GM23338 (cell line): Measurements from ENCODE around the gene ZBTB7C. TPM values are rescaled to one million over a fixed set of nuclear protein-coding genes. Genes with fewer than 3 reads are reported as not detected.

Source experiments
- ATAC-seq: fragments of 200-7000 bp; cut with Tn5 transposase; 3 replicates; pipeline ENCODE4 v1.9.1; 2020
- DNase-seq: peaks from one replicate; pipeline ENCODE4 v3.0.0-alpha.2; 2015; ENCODE audit warnings: low spot score
- H2AFZ ChIP-seq: fragments of 200-600 bp; sonication (generic); 2 replicates; pipeline ENCODE4 v1.8.0; 2016; ENCODE audit warnings: antibody characterized with exemption, mild to moderate bottlenecking, moderate library complexity
- H3F3A ChIP-seq: fragments of 200-600 bp; sonication (generic); replicated peaks from 2 replicates; pipeline ENCODE4 v1.8.0; 2017; ENCODE audit warnings: antibody characterized with exemption, mixed run types, low read depth
- H3K27ac ChIP-seq: fragments of 200-600 bp; sonication (generic); 2 replicates; pipeline ENCODE4 v1.6.1; 2016; ENCODE audit warnings: low read depth
- H3K27me3 ChIP-seq: fragments of 200-600 bp; sonication (generic); 2 replicates; pipeline ENCODE4 v1.8.0; 2016; ENCODE audit warnings: mild to moderate bottlenecking, mixed run types, moderate library complexity; ENCODE audit not compliant: insufficient read depth
- H3K36me3 ChIP-seq: fragments of 200-600 bp; sonication (generic); 2 replicates; pipeline ENCODE4 v1.8.0; 2016; ENCODE audit warnings: mild to moderate bottlenecking; ENCODE audit not compliant: insufficient read depth
- H3K4me1 ChIP-seq: fragments of 200-600 bp; sonication (generic); 2 replicates; pipeline ENCODE4 v1.8.0; 2016; ENCODE audit warnings: mild to moderate bottlenecking, moderate library complexity; ENCODE audit not compliant: insufficient read depth
- H3K4me2 ChIP-seq: fragments of 200-600 bp; sonication (generic); 2 replicates; pipeline ENCODE4 v1.7.1; 2017; ENCODE audit warnings: mixed run types
- H3K4me3 ChIP-seq: fragments of 200-600 bp; sonication (generic); 2 replicates; pipeline ENCODE4 v1.6.1; 2016; ENCODE audit warnings: mixed run types
- H3K79me2 ChIP-seq: fragments of 200-600 bp; sonication (generic); replicated peaks from 2 replicates; pipeline ENCODE4 v1.8.0; 2017; ENCODE audit warnings: mild to moderate bottlenecking; ENCODE audit not compliant: insufficient read depth
- H3K9me2 ChIP-seq: fragments of 200-600 bp; sonication (generic); 2 replicates; pipeline ENCODE4 v1.8.0; 2017; ENCODE audit not compliant: insufficient read depth
- H4K20me1 ChIP-seq: fragments of 200-600 bp; sonication (generic); replicated peaks from 2 replicates; pipeline ENCODE4 v1.8.0; 2017; ENCODE audit warnings: mild to moderate bottlenecking; ENCODE audit not compliant: insufficient read depth
- H3K27ac Mint-ChIP-seq: 2 replicates; pipeline ENCODE4 v1.8.0; 2020; ENCODE audit warnings: inconsistent platforms, mild to moderate bottlenecking, moderate library complexity, mixed read lengths
- H3K27me3 Mint-ChIP-seq: 3 replicates; pipeline ENCODE4 v1.8.0; 2022; ENCODE audit warnings: low read depth, mild to moderate bottlenecking, moderate library complexity, mixed read lengths, inconsistent platforms; ENCODE audit not compliant: insufficient read depth, poor library complexity
- H3K36me3 Mint-ChIP-seq: 3 replicates; pipeline ENCODE4 v1.8.0; 2021; ENCODE audit warnings: low read depth, mild to moderate bottlenecking, inconsistent platforms, moderate library complexity, mixed read lengths
- H3K4me1 Mint-ChIP-seq: 3 replicates; pipeline ENCODE4 v1.8.0; 2020; ENCODE audit warnings: mild to moderate bottlenecking, inconsistent platforms, mixed read lengths
- H3K4me3 Mint-ChIP-seq: 3 replicates; pipeline ENCODE4 v1.8.0; 2021; ENCODE audit warnings: moderate library complexity, mild to moderate bottlenecking, inconsistent platforms, mixed read lengths
- H3K9me3 Mint-ChIP-seq: 3 replicates; pipeline ENCODE4 v1.8.0; 2020; ENCODE audit warnings: moderate library complexity, mild to moderate bottlenecking, inconsistent platforms, mixed read lengths
- CREB1 ChIP-seq: fragments of 250-450 bp; sonication (Bioruptor Pico); IDR thresholded peaks from 2 replicates; pipeline ENCODE4 v1.5.0; 2020; ENCODE audit warnings: low read depth, mild to moderate bottlenecking, moderate library complexity
- CTCF ChIP-seq, 2 experiments: fragments of 200-600 bp in 1 of 2; sonication (generic) in 1 of 2; conservative IDR thresholded peaks; 2 replicates each; pipeline versions ENCODE4 v1.5.1 to v1.6.1; 2016 to 2017; ENCODE audit warnings: antibody characterized with exemption in 2 of 2, low read depth in 2 of 2, mild to moderate bottlenecking in 2 of 2, moderate library complexity in 1 of 2
- ETS1 ChIP-seq: IDR thresholded peaks from 2 replicates; pipeline ENCODE4 v1.6.1; 2016; ENCODE audit warnings: antibody characterized with exemption
- EZH2 ChIP-seq: fragments of 200-600 bp; sonication (generic); IDR thresholded peaks from one replicate; pipeline ENCODE4 v1.8.0; 2017; ENCODE audit warnings: antibody characterized with exemption, mild to moderate bottlenecking, low read depth; ENCODE audit not compliant: unreplicated experiment
- EZH2phosphoT487 ChIP-seq: fragments of 200-600 bp; sonication (generic); IDR thresholded peaks from one replicate; pipeline ENCODE4 v1.8.1; 2018; ENCODE audit warnings: antibody characterized with exemption; ENCODE audit not compliant: unreplicated experiment
- JUNB ChIP-seq: IDR thresholded peaks from one replicate; pipeline ENCODE4 v1.6.1; 2016; ENCODE audit warnings: antibody characterized with exemption; ENCODE audit not compliant: unreplicated experiment
- NANOG ChIP-seq: IDR thresholded peaks from 2 replicates; pipeline ENCODE4 v1.6.1; 2016; ENCODE audit warnings: antibody characterized with exemption, borderline replicate concordance
- POLR2AphosphoS5 ChIP-seq: IDR thresholded peaks from 2 replicates; pipeline ENCODE4 v1.6.1; 2016; ENCODE audit warnings: antibody characterized with exemption, low read depth
- REST ChIP-seq: IDR thresholded peaks from one replicate; pipeline ENCODE4 v1.6.1; 2018; ENCODE audit warnings: antibody characterized with exemption; ENCODE audit not compliant: unreplicated experiment
- STAT1 ChIP-seq: IDR thresholded peaks from one replicate; pipeline ENCODE4 v1.6.1; 2016; ENCODE audit warnings: antibody characterized with exemption; ENCODE audit not compliant: unreplicated experiment
- ZNF114 ChIP-seq: fragments of 250-450 bp; sonication (Bioruptor Pico); IDR thresholded peaks from 2 replicates; pipeline ENCODE4 v1.5.0; 2020; ENCODE audit warnings: mild to moderate bottlenecking, moderate library complexity
- ZNF331 ChIP-seq: fragments of 250-450 bp; sonication (Bioruptor Pico); IDR thresholded peaks from 2 replicates; pipeline ENCODE4 v1.5.0; 2020; ENCODE audit warnings: low read depth, mild to moderate bottlenecking, moderate library complexity
- ZNF462 ChIP-seq: fragments of 250-450 bp; sonication (Bioruptor Pico); IDR thresholded peaks from 2 replicates; pipeline ENCODE4 v1.5.0; 2020; ENCODE audit warnings: mild to moderate bottlenecking, moderate library complexity
- polyA plus RNA-seq: library from polyadenylated mRNA; unstranded; fragments of >200 nt; fragmentation: Nextera tagmentation; extraction: Ambion mirVana; gene quantifications from 2 replicates; pipeline ENCODE4 v1.2.1, GENCODE V29; 2016
- total RNA-seq: library from RNA; depleted of rRNA; stranded (reverse); fragments of >200 nt; shearing (Covaris generic); gene quantifications from 2 replicates; pipeline ENCODE4 v1.2.3, GENCODE V29; 2014

ZBTB7C gene
- total and polyA plus RNA-seq, 2 experiments from 2014 or later = 0.03 to 0.14 TPM

- H3K27me3 Mint-ChIP-seq = peaks cover 6% of the 10 kb centered on the region
- Histone ChIP-seq H2AFZ (0 out of 2 replicates have a peak overlapping the region, but pooled peaks have one; percentile 7), H3K79me2 (no peaks in the 10 kb centered on the region), H3K36me3 (no peaks in the 10 kb centered on the region), H3K9me2 (no peaks in the 10 kb centered on the region), H3K4me1 (peaks cover 3% of the 10 kb centered on the region; the same call in 1 of the 2 replicates), H3K4me2 (0 out of 2 replicates have a peak overlapping the region, but pooled peaks have one; percentile 26), H3K27ac (no peak overlapping the region), H3K4me3 (no peak overlapping the region), H3F3A (no peaks in the 10 kb centered on the region), H4K20me1 (no peaks in the 10 kb centered on the region), H3K27me3 (no peaks in the 10 kb centered on the region)
- ATAC-seq (peak; percentile 18; the same call in 2 of the 3 replicates), DNase-seq (no peak)
- no peak for TF ChIP-seq ZNF462
- TF ChIP-seq POLR2AphosphoS5 = no peak
- no peak for TF ChIP-seq STAT1
- TF ChIP-seq CREB1 (CRISPR knock-in tag) = no peak
- no peak for TF ChIP-seq EZH2
- TF ChIP-seq NANOG = no peak
- TF ChIP-seq EZH2phosphoT487 = no peak
- TF ChIP-seq REST = no peak
- no peak for TF ChIP-seq ZNF331
- no peak for TF ChIP-seq CTCF (conservative IDR thresholded peaks at IDR 0.05; ENCODE audit: low read depth in 2 of 2)
- no peak for TF ChIP-seq ZNF114 (CRISPR knock-in tag)
- TF ChIP-seq JUNB = no peak
- TF ChIP-seq ETS1 = no peak
- no peak overlapping the region for H3K27ac Mint-ChIP-seq
- H3K4me1 Mint-ChIP-seq = peaks cover 21% of the 10 kb centered on the region
- H3K9me3 Mint-ChIP-seq = no peaks in the 10 kb centered on the region
- H3K4me3 Mint-ChIP-seq = no peak overlapping the region
- H3K36me3 Mint-ChIP-seq = no peaks in the 10 kb centered on the region
Measured at GRCh38 chr18:48079885-48080284, 329.3 kb downstream of the ZBTB7C start.
